ENCODE measurements around the gene LIMCH1.

GRCh38 chr4:41512136-41512535 is 25.8 kb upstream of the LIMCH1 start:
- TF ChIP-seq POLR2A (IDR thresholded peaks at IDR 0.05), result no peak
- TF ChIP-seq, protein P1, sequence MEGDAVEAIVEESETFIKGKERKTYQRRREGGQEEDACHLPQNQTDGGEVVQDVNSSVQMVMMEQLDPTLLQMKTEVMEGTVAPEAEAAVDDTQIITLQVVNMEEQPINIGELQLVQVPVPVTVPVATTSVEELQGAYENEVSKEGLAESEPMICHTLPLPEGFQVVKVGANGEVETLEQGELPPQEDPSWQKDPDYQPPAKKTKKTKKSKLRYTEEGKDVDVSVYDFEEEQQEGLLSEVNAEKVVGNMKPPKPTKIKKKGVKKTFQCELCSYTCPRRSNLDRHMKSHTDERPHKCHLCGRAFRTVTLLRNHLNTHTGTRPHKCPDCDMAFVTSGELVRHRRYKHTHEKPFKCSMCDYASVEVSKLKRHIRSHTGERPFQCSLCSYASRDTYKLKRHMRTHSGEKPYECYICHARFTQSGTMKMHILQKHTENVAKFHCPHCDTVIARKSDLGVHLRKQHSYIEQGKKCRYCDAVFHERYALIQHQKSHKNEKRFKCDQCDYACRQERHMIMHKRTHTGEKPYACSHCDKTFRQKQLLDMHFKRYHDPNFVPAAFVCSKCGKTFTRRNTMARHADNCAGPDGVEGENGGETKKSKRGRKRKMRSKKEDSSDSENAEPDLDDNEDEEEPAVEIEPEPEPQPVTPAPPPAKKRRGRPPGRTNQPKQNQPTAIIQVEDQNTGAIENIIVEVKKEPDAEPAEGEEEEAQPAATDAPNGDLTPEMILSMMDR (IDR thresholded peaks at IDR 0.05), result no peak
- no peak for TF ChIP-seq EP300 (IDR thresholded peaks at IDR 0.05)
